AG04449 (cell line): Measurements from ENCODE around the gene COA4.

Source experiments
- CTCF ChIA-PET: fragments of 350-600 bp; formaldehyde crosslinking; extraction: SDS; loops from one replicate; lab custom pipeline; 2021; ENCODE audit warnings: antibody characterized with exemption; lab: Yijun Ruan, JAX
- POLR2A ChIA-PET: fragments of 400-600, 350-600 bp; formaldehyde crosslinking; extraction: SDS; loops from one replicate; lab custom pipeline; 2020; ENCODE audit warnings: antibody characterized with exemption, inconsistent platforms; lab: Yijun Ruan, JAX
- DNase-seq: peaks from one replicate; pipeline ENCODE4 v3.0.0-alpha.2; 2010; ENCODE audit warnings: low read depth, low spot score
- H3K4me3 ChIP-seq: 2 replicates; pipeline ENCODE4 v1.5.1; 2011; ENCODE audit warnings: low read depth, mild to moderate bottlenecking, control low read depth, low read length
- CTCF ChIP-seq: IDR thresholded peaks from one replicate; pipeline ENCODE4 v1.5.1; 2011; ENCODE audit warnings: mild to moderate bottlenecking, moderate library complexity, low read length, control low read depth, inconsistent platforms; ENCODE audit not compliant: insufficient read depth; ENCODE audit errors: missing control alignments

The COA4 gene

GRCh38 chr11:73870261-73870660 is 6.4 kb downstream of the COA4 start:
- no peak for TF ChIP-seq CTCF
- ChIA-PET CTCF (interaction anchor here (1.4 kb wide), 1 partner anchor 94 kb away, joined by 4 read pairs; no protein-coding TSS in a partner anchor), POLR2A (no interaction called here)
- DNase-seq: no peak
- no peak overlapping the region for H3K4me3 ChIP-seq

- ChIA-PET CTCF (interaction anchor here (1.4 to 1.5 kb wide), 2 partner anchors 94 to 109 kb away, joined by 3 to 4 read pairs; partner anchors contain the start of gene RAB6A), POLR2A (no interaction called here)
Measured at GRCh38 chr11:73869332-73869949, 7.2 kb downstream of the COA4 start.

GRCh38 chr11:73866586-73866996 is 10.1 kb downstream of the COA4 start:
- no peak overlapping the region for H3K4me3 ChIP-seq
- CTCF ChIA-PET: interaction anchor here (1.1 to 1.4 kb wide), 3 partner anchors 11 to 46 kb away, joined by 3 read pairs; no protein-coding TSS in a partner anchor
- DNase-seq: peak; percentile 36
- POLR2A ChIA-PET: interaction anchor here (0.9 to 1.5 kb wide), 3 partner anchors 11 to 106 kb away, joined by 4 to 6 read pairs (median 4); partner anchors contain the start of gene RAB6A
- TF ChIP-seq CTCF: no peak

More at GRCh38 chr11:73869332-73869949, 7.2 kb downstream of the COA4 start:
- no peak overlapping the region for H3K4me3 ChIP-seq
- no peak for TF ChIP-seq CTCF
- DNase-seq: no peak

GRCh38 chr11:73866095-73866579 is 10.5 kb downstream of the COA4 start:
- no peak for DNase-seq
- H3K4me3 ChIP-seq: no peak overlapping the region
- ChIA-PET POLR2A (interaction anchor here (0.6 to 1.5 kb wide), 4 partner anchors 11 to 105 kb away, joined by 3 to 6 read pairs (median 4); partner anchors contain the start of gene RAB6A), CTCF (interaction anchor here (1.3 to 1.4 kb wide), 2 partner anchors 11 to 45 kb away, joined by 3 read pairs; no protein-coding TSS in a partner anchor)
- TF ChIP-seq CTCF: no peak

- TF ChIP-seq CTCF: no peak
- CTCF ChIA-PET: no interaction called here
- no peak for DNase-seq
- POLR2A ChIA-PET: no interaction called here
- no peak overlapping the region for H3K4me3 ChIP-seq
Measured at GRCh38 chr11:73862986-73863385, 13.7 kb downstream of the COA4 start.

- no peak overlapping the region for H3K4me3 ChIP-seq
- TF ChIP-seq CTCF: no peak
- ChIA-PET CTCF (no interaction called here), POLR2A (no interaction called here)
- DNase-seq: no peak
Measured at GRCh38 chr11:73860202-73860601, 16.4 kb downstream of the COA4 start.
